ENCODE data around the gene XRRA1. TPM values are rescaled to one million over a fixed set of nuclear protein-coding genes. Genes with fewer than 3 reads are reported as not detected.

The XRRA1 gene
- total RNA-seq, 1 donor from 2014 or later: 3.9 TPM

- H3K27me3 ChIP-seq: no peaks in the 10 kb centered on the region
- TF ChIP-seq EZH2phosphoT487 (IDR thresholded peaks at IDR 0.05) (no peak), EZH2 (IDR thresholded peaks at IDR 0.05) (no peak)
- TF ChIP-seq, protein P1, sequence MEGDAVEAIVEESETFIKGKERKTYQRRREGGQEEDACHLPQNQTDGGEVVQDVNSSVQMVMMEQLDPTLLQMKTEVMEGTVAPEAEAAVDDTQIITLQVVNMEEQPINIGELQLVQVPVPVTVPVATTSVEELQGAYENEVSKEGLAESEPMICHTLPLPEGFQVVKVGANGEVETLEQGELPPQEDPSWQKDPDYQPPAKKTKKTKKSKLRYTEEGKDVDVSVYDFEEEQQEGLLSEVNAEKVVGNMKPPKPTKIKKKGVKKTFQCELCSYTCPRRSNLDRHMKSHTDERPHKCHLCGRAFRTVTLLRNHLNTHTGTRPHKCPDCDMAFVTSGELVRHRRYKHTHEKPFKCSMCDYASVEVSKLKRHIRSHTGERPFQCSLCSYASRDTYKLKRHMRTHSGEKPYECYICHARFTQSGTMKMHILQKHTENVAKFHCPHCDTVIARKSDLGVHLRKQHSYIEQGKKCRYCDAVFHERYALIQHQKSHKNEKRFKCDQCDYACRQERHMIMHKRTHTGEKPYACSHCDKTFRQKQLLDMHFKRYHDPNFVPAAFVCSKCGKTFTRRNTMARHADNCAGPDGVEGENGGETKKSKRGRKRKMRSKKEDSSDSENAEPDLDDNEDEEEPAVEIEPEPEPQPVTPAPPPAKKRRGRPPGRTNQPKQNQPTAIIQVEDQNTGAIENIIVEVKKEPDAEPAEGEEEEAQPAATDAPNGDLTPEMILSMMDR (IDR thresholded peaks at IDR 0.05): no peak
- no peaks in the 10 kb centered on the region for H3K36me3 ChIP-seq
- H4K20me1 ChIP-seq (ENCODE audit: low read depth): no peaks in the 10 kb centered on the region
- DNase-seq (ENCODE audit: low spot score): no peak
- H3K4me1 ChIP-seq: peaks cover 5% of the 10 kb centered on the region
- H3K9ac ChIP-seq: peak overlapping the region; percentile 40
- peak overlapping the region; percentile 96 for H3K4me3 ChIP-seq
- peak overlapping the region; percentile 78 for H3K4me2 ChIP-seq
- H3F3A ChIP-seq (ENCODE audit: low read depth): no peaks in the 10 kb centered on the region
- Mint-ChIP-seq H3K27ac (peak overlapping the region; percentile 3), H3K4me3 (peak overlapping the region; percentile 98), H3K27me3 (ENCODE audit: insufficient read depth, low read depth) (peaks cover 4% of the 10 kb centered on the region), H3K9me3 (no peaks in the 10 kb centered on the region), H3K36me3 (peaks cover 10% of the 10 kb centered on the region), H3K4me1 (peaks cover 19% of the 10 kb centered on the region)
- H3K79me2 ChIP-seq (ENCODE audit: low read depth): peaks cover 48% of the 10 kb centered on the region
- H3K9me3 ChIP-seq (ENCODE audit: low read depth): no peaks in the 10 kb centered on the region
- H2AFZ ChIP-seq (replicated peaks): peak overlapping the region; percentile 83
- H3K27ac ChIP-seq: no peak overlapping the region
Observed at GRCh38 chr11:74948546-74948897, 369 bp downstream of the XRRA1 start.

DNA sequence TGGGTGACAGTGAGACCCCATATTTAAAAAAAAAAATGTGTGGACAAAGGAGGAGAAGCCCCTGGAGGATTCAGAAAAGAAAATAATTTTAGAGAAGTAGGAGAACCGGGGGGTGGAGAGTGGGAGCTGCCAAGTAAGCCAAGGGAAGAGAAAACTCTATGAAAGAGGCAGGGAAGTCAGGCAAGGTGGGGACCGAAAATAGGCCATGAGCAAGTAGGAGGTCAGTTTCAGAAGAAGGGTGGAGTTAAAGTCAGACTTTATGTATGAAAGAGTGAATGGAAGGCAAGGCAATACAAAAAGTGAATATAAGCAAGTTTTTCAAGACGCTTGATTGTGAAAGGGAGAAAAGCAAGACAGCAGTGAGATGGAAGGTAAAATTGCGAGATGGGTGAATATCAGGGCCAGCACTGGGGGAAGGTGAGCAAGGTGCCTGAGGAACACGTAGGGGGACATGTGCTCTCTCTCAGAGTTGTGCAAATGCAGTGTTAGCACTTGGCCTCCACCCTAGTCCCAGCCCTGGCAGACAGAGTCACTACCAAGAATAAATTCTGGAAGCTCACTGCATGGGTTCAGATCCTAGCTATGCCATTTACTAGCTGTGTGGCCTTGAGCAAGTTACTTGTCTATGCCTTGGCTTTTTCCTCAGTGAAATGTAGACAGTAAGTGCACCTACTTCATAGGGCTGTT, 6.7 kb downstream of the XRRA1 start:
- no peak for TF ChIP-seq EZH2phosphoT487 (IDR thresholded peaks at IDR 0.05)
- TF ChIP-seq, protein P1 (IDR thresholded peaks at IDR 0.05): no peak
- no peak for TF ChIP-seq EZH2 (IDR thresholded peaks at IDR 0.05)

DNA sequence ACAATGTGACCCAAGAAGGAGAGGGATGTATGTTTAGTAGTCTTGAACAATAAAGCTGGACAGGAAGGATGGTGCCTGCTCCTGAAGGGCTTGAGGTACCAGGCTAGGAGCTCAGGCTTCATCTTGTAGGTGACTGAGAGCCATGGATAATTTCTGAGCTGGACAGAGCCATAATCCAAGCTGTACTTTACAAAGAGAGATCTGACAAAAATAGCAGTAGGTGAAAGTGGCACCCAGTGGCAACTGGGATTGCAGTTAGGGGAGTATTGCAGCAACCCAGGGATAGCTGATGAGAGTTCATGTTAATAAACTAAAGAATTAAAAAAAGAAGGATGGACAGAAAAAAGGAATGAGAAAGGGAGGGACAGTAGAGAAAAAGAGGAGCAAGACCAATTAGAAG, 7.4 kb downstream of the XRRA1 start:
- peaks cover 6% of the 10 kb centered on the region for H3K36me3 Mint-ChIP-seq
- H3K27me3 Mint-ChIP-seq (ENCODE audit: insufficient read depth, low read depth): peaks cover 2% of the 10 kb centered on the region
- no peak for DNase-seq (ENCODE audit: low spot score)
- Histone ChIP-seq H3K36me3 (no peaks in the 10 kb centered on the region), H3K79me2 (ENCODE audit: low read depth) (no peaks in the 10 kb centered on the region), H3F3A (ENCODE audit: low read depth) (no peaks in the 10 kb centered on the region), H2AFZ (replicated peaks) (no peak overlapping the region), H3K4me3 (no peak overlapping the region), H3K27me3 (no peaks in the 10 kb centered on the region), H3K4me1 (no peaks in the 10 kb centered on the region), H4K20me1 (ENCODE audit: low read depth) (no peaks in the 10 kb centered on the region), H3K9ac (no peak overlapping the region), H3K9me3 (ENCODE audit: low read depth) (no peaks in the 10 kb centered on the region), H3K4me2 (no peak overlapping the region), H3K27ac (no peak overlapping the region)
- TF ChIP-seq, protein P1 (IDR thresholded peaks at IDR 0.05): no peak
- no peak for TF ChIP-seq EZH2phosphoT487 (IDR thresholded peaks at IDR 0.05)
- TF ChIP-seq EZH2 (IDR thresholded peaks at IDR 0.05): no peak
- no peaks in the 10 kb centered on the region for H3K4me1 Mint-ChIP-seq
- H3K27ac Mint-ChIP-seq: no peak overlapping the region
- no peak overlapping the region for H3K4me3 Mint-ChIP-seq
- no peaks in the 10 kb centered on the region for H3K9me3 Mint-ChIP-seq

More for the DNA sequence above, 6.7 kb downstream of the XRRA1 start:
- Mint-ChIP-seq H3K27ac (no peak overlapping the region), H3K4me1 (no peaks in the 10 kb centered on the region), H3K36me3 (peaks cover 6% of the 10 kb centered on the region), H3K27me3 (ENCODE audit: insufficient read depth, low read depth) (peaks cover 2% of the 10 kb centered on the region), H3K4me3 (no peak overlapping the region), H3K9me3 (no peaks in the 10 kb centered on the region)
- H2AFZ ChIP-seq (replicated peaks): no peak overlapping the region
- no peak overlapping the region for H3K4me3 ChIP-seq
- no peaks in the 10 kb centered on the region for H4K20me1 ChIP-seq (ENCODE audit: low read depth)
- H3F3A ChIP-seq (ENCODE audit: low read depth): no peaks in the 10 kb centered on the region
- H3K36me3 ChIP-seq: no peaks in the 10 kb centered on the region
- no peaks in the 10 kb centered on the region for H3K9me3 ChIP-seq (ENCODE audit: low read depth)
- no peaks in the 10 kb centered on the region for H3K4me1 ChIP-seq
- H3K79me2 ChIP-seq (ENCODE audit: low read depth): no peaks in the 10 kb centered on the region
- DNase-seq (ENCODE audit: low spot score): no peak
- H3K27ac ChIP-seq: no peak overlapping the region
- no peak overlapping the region for H3K4me2 ChIP-seq
- no peak overlapping the region for H3K9ac ChIP-seq
- H3K27me3 ChIP-seq: no peaks in the 10 kb centered on the region

All from neural progenitor cell (in vitro differentiated cells).